ENCODE data around the gene PLEKHM2. TPM values are rescaled to one million over a fixed set of nuclear protein-coding genes. Genes with fewer than 3 reads are reported as not detected.

The PLEKHM2 gene
- total RNA-seq, 5 donors from 2014 or later (not counting 1 experiment from before 2014, with no cell fraction given) = 52.5 to 65.2 (median 59.6) TPM

DNA sequence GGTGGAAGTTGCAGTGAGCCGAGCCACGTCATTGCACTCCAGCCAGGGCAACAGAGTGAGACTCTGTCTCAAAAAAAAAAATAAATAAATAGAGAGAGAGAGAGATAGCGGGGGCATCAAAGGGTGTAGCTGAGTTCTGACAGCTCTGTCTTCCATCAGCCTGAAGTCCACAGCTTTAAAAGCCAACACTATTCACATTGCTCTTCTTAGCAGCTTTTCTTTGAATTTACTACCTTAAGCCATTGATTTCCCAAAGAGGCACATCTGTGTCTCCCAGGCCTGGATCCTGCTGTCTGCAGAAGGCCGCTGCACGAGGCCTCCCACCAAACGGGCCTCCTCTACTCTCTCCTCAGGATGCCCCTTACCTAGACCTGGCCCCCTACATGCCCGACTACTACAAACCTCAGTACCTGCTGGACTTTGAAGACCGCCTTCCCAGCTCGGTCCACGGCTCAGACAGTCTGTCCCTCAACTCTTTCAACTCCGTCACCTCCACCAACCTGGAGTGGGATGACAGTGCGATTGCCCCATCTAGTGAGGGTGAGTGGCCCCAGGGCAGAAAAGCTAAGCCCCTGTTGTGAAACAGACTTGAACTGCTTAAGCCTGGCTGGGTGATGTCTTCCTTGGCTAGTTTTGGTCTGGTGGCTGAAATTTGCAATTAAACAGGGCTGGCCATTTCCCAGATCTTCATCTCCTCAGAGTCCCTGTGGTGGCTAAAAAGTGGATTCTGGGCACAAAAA lies 35.4 kb downstream of the PLEKHM2 start:
- Mint-ChIP-seq H3K4me1 (no peaks in the 10 kb centered on the region), H3K27me3 (no peaks in the 10 kb centered on the region), H3K36me3 (peaks cover 22% of the 10 kb centered on the region), H3K27ac (no peak overlapping the region), H3K4me3 (no peak overlapping the region), H3K9me3 (no peaks in the 10 kb centered on the region)
- no peak overlapping the region for H3K4me3 ChIP-seq (ENCODE audit: control insufficient read depth in 1 of 2, extremely low read depth in 1 of 2, low read length in 1 of 2)
- DNase-seq (no peak), ATAC-seq (replicated peaks in 1 of 4) (no peak)
- no peaks in the 10 kb centered on the region for H3K27me3 ChIP-seq (replicated peaks in 1 of 2; ENCODE audit: control insufficient read depth in 2 of 2, extremely low read depth in 1 of 2, insufficient read depth in 2 of 2, low read length in 1 of 2)
- no peaks in the 10 kb centered on the region for H3K9me3 ChIP-seq
- H3K36me3 ChIP-seq (ENCODE audit: control insufficient read depth in 2 of 2, extremely low read depth in 1 of 2, insufficient read depth in 1 of 2, low read length in 1 of 2) = peaks cover 12 to 71% of the 10 kb centered on the region in 2 donors
- H3K4me1 ChIP-seq (ENCODE audit: control insufficient read depth in 1 of 2, extremely low read depth in 1 of 2, insufficient read depth in 2 of 2, low read length in 2 of 2) = no peaks in the 10 kb centered on the region
- POLR2A ChIA-PET = no interaction called here
- H3K27ac ChIP-seq (ENCODE audit: low read length) = no peak overlapping the region
- CTCF ChIA-PET = interaction anchor here in 1 of 2 donors (0.7 kb wide), 1 partner anchor 60 kb away, joined by 3 read pairs; no protein-coding TSS in a partner anchor
- WGBS (ENCODE audit: insufficient coverage) = 93% methylated on average over 7 of the region's 12 CpGs

GRCh38 chr1:15720861-15721260 lies 36.7 kb downstream of the PLEKHM2 start:
- no peaks in the 10 kb centered on the region for H3K9me3 ChIP-seq
- H3K36me3 ChIP-seq (ENCODE audit: control insufficient read depth in 2 of 2, extremely low read depth in 1 of 2, insufficient read depth in 1 of 2, low read length in 1 of 2) = peaks cover 12 to 78% of the 10 kb centered on the region in 2 donors
- DNase-seq (no peak), ATAC-seq (replicated peaks in 1 of 4) (no peak)
- H3K36me3 Mint-ChIP-seq = peaks cover 23% of the 10 kb centered on the region
- H3K4me3 Mint-ChIP-seq = no peak overlapping the region
- H3K4me1 ChIP-seq (ENCODE audit: control insufficient read depth in 1 of 2, extremely low read depth in 1 of 2, insufficient read depth in 2 of 2, low read length in 2 of 2) = no peaks in the 10 kb centered on the region
- 100% methylated on average over 2 of the region's 3 CpGs for WGBS (ENCODE audit: insufficient coverage)
- no peaks in the 10 kb centered on the region for H3K9me3 Mint-ChIP-seq
- no peak overlapping the region for H3K27ac ChIP-seq (ENCODE audit: low read length)
- ChIA-PET POLR2A (no interaction called here), CTCF (no interaction called here)
- no peaks in the 10 kb centered on the region for H3K27me3 ChIP-seq (replicated peaks in 1 of 2; ENCODE audit: control insufficient read depth in 2 of 2, extremely low read depth in 1 of 2, insufficient read depth in 2 of 2, low read length in 1 of 2)
- no peak overlapping the region for H3K27ac Mint-ChIP-seq
- H3K4me3 ChIP-seq (ENCODE audit: control insufficient read depth in 1 of 2, extremely low read depth in 1 of 2, low read length in 1 of 2) = no peak overlapping the region
- H3K4me1 Mint-ChIP-seq = no peaks in the 10 kb centered on the region
- H3K27me3 Mint-ChIP-seq = no peaks in the 10 kb centered on the region

- WGBS (ENCODE audit: insufficient coverage) = 100% methylated on average over 1 of the region's 4 CpGs
- CTCF ChIA-PET = no interaction called here
- H3K9me3 Mint-ChIP-seq = no peaks in the 10 kb centered on the region
Measured at GRCh38 chr1:15722411-15722810, 38.3 kb downstream of the PLEKHM2 start.

GRCh38 chr1:15722836-15723532 lies 38.9 kb downstream of the PLEKHM2 start:
- H3K9me3 Mint-ChIP-seq = no peaks in the 10 kb centered on the region
- no peaks in the 10 kb centered on the region for H3K27me3 ChIP-seq (replicated peaks in 1 of 2; ENCODE audit: control insufficient read depth in 2 of 2, extremely low read depth in 1 of 2, insufficient read depth in 2 of 2, low read length in 1 of 2)
- no peaks in the 10 kb centered on the region for H3K4me1 Mint-ChIP-seq
- DNase-seq = no peak
- 96% methylated on average over 8 of the region's 13 CpGs for WGBS (ENCODE audit: insufficient coverage)
- H3K4me3 Mint-ChIP-seq = no peak overlapping the region
- H3K9me3 ChIP-seq = no peaks in the 10 kb centered on the region
- no peaks in the 10 kb centered on the region for H3K27me3 Mint-ChIP-seq
- no peak overlapping the region for H3K27ac Mint-ChIP-seq
- ChIA-PET CTCF (interaction anchor here in 1 of 2 donors (0.6 kb wide), 1 partner anchor 63 kb away, joined by 3 read pairs; no protein-coding TSS in a partner anchor), POLR2A (interaction anchor here in 1 of 2 donors (0.7 kb wide), 1 partner anchor 25 kb away, joined by 3 read pairs; no protein-coding TSS in a partner anchor)
- H3K36me3 ChIP-seq (ENCODE audit: control insufficient read depth in 2 of 2, extremely low read depth in 1 of 2, insufficient read depth in 1 of 2, low read length in 1 of 2) = peaks cover 6 to 78% of the 10 kb centered on the region in 2 donors
- no peak overlapping the region for H3K4me3 ChIP-seq (ENCODE audit: control insufficient read depth in 1 of 2, extremely low read depth in 1 of 2, low read length in 1 of 2)
- H3K4me1 ChIP-seq (ENCODE audit: control insufficient read depth in 1 of 2, extremely low read depth in 1 of 2, insufficient read depth in 2 of 2, low read length in 2 of 2) = no peaks in the 10 kb centered on the region
- H3K27ac ChIP-seq (ENCODE audit: low read length) = no peak overlapping the region
- peaks cover 28% of the 10 kb centered on the region for H3K36me3 Mint-ChIP-seq
- no peak for ATAC-seq (replicated peaks in 1 of 4)

More at GRCh38 chr1:15722411-15722810, 38.3 kb downstream of the PLEKHM2 start:
- peaks cover 6 to 78% of the 10 kb centered on the region in 2 donors for H3K36me3 ChIP-seq (ENCODE audit: control insufficient read depth in 2 of 2, extremely low read depth in 1 of 2, insufficient read depth in 1 of 2, low read length in 1 of 2)
- H3K4me1 Mint-ChIP-seq = no peaks in the 10 kb centered on the region
- H3K27me3 Mint-ChIP-seq = no peaks in the 10 kb centered on the region
- ATAC-seq (replicated peaks in 1 of 4) (no peak), DNase-seq (no peak)
- no peaks in the 10 kb centered on the region for H3K27me3 ChIP-seq (replicated peaks in 1 of 2; ENCODE audit: control insufficient read depth in 2 of 2, extremely low read depth in 1 of 2, insufficient read depth in 2 of 2, low read length in 1 of 2)
- no peak overlapping the region for H3K27ac ChIP-seq (ENCODE audit: low read length)
- POLR2A ChIA-PET = interaction anchor here in 1 of 2 donors (0.7 kb wide), 1 partner anchor 25 kb away, joined by 3 read pairs; no protein-coding TSS in a partner anchor
- H3K36me3 Mint-ChIP-seq = peaks cover 25% of the 10 kb centered on the region
- no peak overlapping the region for H3K27ac Mint-ChIP-seq
- H3K9me3 ChIP-seq = no peaks in the 10 kb centered on the region
- no peak overlapping the region for H3K4me3 Mint-ChIP-seq
- H3K4me1 ChIP-seq (ENCODE audit: control insufficient read depth in 1 of 2, extremely low read depth in 1 of 2, insufficient read depth in 2 of 2, low read length in 2 of 2) = no peaks in the 10 kb centered on the region
- no peak overlapping the region for H3K4me3 ChIP-seq (ENCODE audit: control insufficient read depth in 1 of 2, extremely low read depth in 1 of 2, low read length in 1 of 2)

GRCh38 chr1:15723631-15724246 lies 39.6 kb downstream of the PLEKHM2 start:
- ChIA-PET POLR2A (interaction anchor here in 1 of 2 donors (0.6 to 0.7 kb wide), 2 partner anchors 139 to 155 kb away, joined by 4 to 6 read pairs; no protein-coding TSS in a partner anchor), CTCF (interaction anchor here in 1 of 2 donors (0.6 kb wide), 1 partner anchor 63 kb away, joined by 3 read pairs; no protein-coding TSS in a partner anchor)
- no peaks in the 10 kb centered on the region for H3K4me1 ChIP-seq (ENCODE audit: control insufficient read depth in 1 of 2, extremely low read depth in 1 of 2, insufficient read depth in 2 of 2, low read length in 2 of 2)
- H3K36me3 Mint-ChIP-seq = peaks cover 24% of the 10 kb centered on the region
- no peak for ATAC-seq (replicated peaks in 1 of 4)
- H3K4me3 ChIP-seq (ENCODE audit: control insufficient read depth in 1 of 2, extremely low read depth in 1 of 2, low read length in 1 of 2) = no peak overlapping the region
- no peak overlapping the region for H3K4me3 Mint-ChIP-seq
- no peaks in the 10 kb centered on the region for H3K9me3 ChIP-seq
- no peak for DNase-seq
- H3K27ac Mint-ChIP-seq = no peak overlapping the region
- WGBS (ENCODE audit: insufficient coverage) = 92% methylated on average over 14 of the region's 20 CpGs
- peaks cover 6 to 81% of the 10 kb centered on the region in 2 donors for H3K36me3 ChIP-seq (ENCODE audit: control insufficient read depth in 2 of 2, extremely low read depth in 1 of 2, insufficient read depth in 1 of 2, low read length in 1 of 2)
- H3K27me3 ChIP-seq (replicated peaks in 1 of 2; ENCODE audit: control insufficient read depth in 2 of 2, extremely low read depth in 1 of 2, insufficient read depth in 2 of 2, low read length in 1 of 2) = no peaks in the 10 kb centered on the region
- no peak overlapping the region for H3K27ac ChIP-seq (ENCODE audit: low read length)
- H3K9me3 Mint-ChIP-seq = no peaks in the 10 kb centered on the region
- no peaks in the 10 kb centered on the region for H3K4me1 Mint-ChIP-seq
- H3K27me3 Mint-ChIP-seq = no peaks in the 10 kb centered on the region

Data from T-cell (primary cell).